Measurements from ENCODE around the gene GGT6. TPM values are rescaled to one million over a fixed set of nuclear protein-coding genes. Genes with fewer than 3 reads are reported as not detected.

The GGT6 gene
- total RNA-seq, 4 donors from 2014 or later, result 26.4 to 199 (median 119) TPM

- Histone ChIP-seq H3K4me1 (peaks cover 0 to 7% (median 0%) of the 10 kb centered on the region in 4 donors), H3K27ac (peak overlapping the region in 1 of 4 donors; percentile 9), H3K27me3 (no peaks in the 10 kb centered on the region), H3K9me3 (no peaks in the 10 kb centered on the region), H3K36me3 (no peaks in the 10 kb centered on the region), H3K4me3 (no peak overlapping the region)
- TF ChIP-seq POLR2A (IDR thresholded peaks at IDR 0.05), result no peak
- TF ChIP-seq CTCF (IDR thresholded peaks at IDR 0.05), result no peak
- DNase-seq, result no peak
These were observed 47.9 kb downstream of the GGT6 start for GRCh38 chr17:4512156-4513112.

- H3K4me3 ChIP-seq, result no peak overlapping the region
- DNase-seq, result no peak
- peaks cover 0 to 7% (median 0%) of the 10 kb centered on the region in 4 donors for H3K4me1 ChIP-seq
- H3K27ac ChIP-seq, result peak overlapping the region in 1 of 4 donors; percentile 46
- no peak for TF ChIP-seq POLR2A (IDR thresholded peaks at IDR 0.05)
- TF ChIP-seq CTCF (IDR thresholded peaks at IDR 0.05), result no peak
- H3K36me3 ChIP-seq, result no peaks in the 10 kb centered on the region
- H3K27me3 ChIP-seq, result no peaks in the 10 kb centered on the region
- H3K9me3 ChIP-seq, result no peaks in the 10 kb centered on the region
These were observed 49.0 kb downstream of the GGT6 start for GRCh38 chr17:4511199-4511932.

- Histone ChIP-seq H3K4me3 (no peak overlapping the region), H3K9me3 (no peaks in the 10 kb centered on the region), H3K27me3 (no peaks in the 10 kb centered on the region), H3K36me3 (no peaks in the 10 kb centered on the region), H3K27ac (peak overlapping the region in 1 of 4 donors; percentile 42), H3K4me1 (peaks cover 0 to 12% (median 0%) of the 10 kb centered on the region in 4 donors)
- TF ChIP-seq POLR2A (IDR thresholded peaks at IDR 0.05) (no peak), CTCF (IDR thresholded peaks at IDR 0.05) (no peak)
- no peak for DNase-seq
These were observed 49.8 kb downstream of the GGT6 start for GRCh38 chr17:4510618-4510941.

GRCh38 chr17:4509923-4510617 is 50.3 kb downstream of the GGT6 start:
- Histone ChIP-seq H3K4me1 (peaks cover 0 to 12% (median 0%) of the 10 kb centered on the region in 4 donors), H3K4me3 (no peak overlapping the region), H3K36me3 (no peaks in the 10 kb centered on the region), H3K9me3 (no peaks in the 10 kb centered on the region), H3K27ac (peak overlapping the region in 3 of 4 donors; percentile 30 to 42 (median 32)), H3K27me3 (no peaks in the 10 kb centered on the region)
- no peak for TF ChIP-seq CTCF (IDR thresholded peaks at IDR 0.05)
- TF ChIP-seq POLR2A (IDR thresholded peaks at IDR 0.05), result no peak
- no peak for DNase-seq

GRCh38 chr17:4509401-4509800 is 51.0 kb downstream of the GGT6 start:
- DNase-seq, result no peak
- Histone ChIP-seq H3K27me3 (no peaks in the 10 kb centered on the region), H3K4me3 (no peak overlapping the region), H3K27ac (peak overlapping the region in 3 of 4 donors; percentile 32 to 49 (median 42)), H3K9me3 (no peaks in the 10 kb centered on the region), H3K36me3 (no peaks in the 10 kb centered on the region), H3K4me1 (peaks cover 0 to 12% (median 0%) of the 10 kb centered on the region in 4 donors)
- no peak for TF ChIP-seq POLR2A (IDR thresholded peaks at IDR 0.05)
- TF ChIP-seq CTCF (IDR thresholded peaks at IDR 0.05), result peak in 1 of 6 experiments; percentile 17

All from Peyer's patch (tissue), 4 donors.